ENCODE data around the gene PFN3. TPM values are rescaled to one million over a fixed set of nuclear protein-coding genes. Genes with fewer than 3 reads are reported as not detected.

Gene PFN3
- total RNA-seq, 3 donors from 2014 or later (not counting 1 experiment from before 2014, with no cell fraction given) = not detected

DNA sequence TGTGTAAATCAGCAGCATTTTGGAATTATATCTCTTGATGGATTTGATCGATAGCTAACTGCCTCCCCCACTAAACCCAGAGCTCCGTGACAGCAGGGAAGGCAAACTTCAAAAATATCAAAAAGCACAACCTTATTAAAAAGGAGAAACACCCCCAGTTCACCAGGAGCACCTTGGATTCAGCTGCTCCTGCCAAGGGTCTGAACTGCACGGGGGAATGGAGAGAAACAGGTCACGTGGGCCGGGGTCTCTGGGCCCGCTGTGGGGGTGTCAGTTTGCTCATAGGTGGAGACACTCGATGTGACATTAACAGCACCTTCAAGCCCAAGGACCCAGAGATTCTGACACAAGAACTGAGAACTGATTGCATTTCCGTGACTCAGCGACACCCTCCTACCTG is 17.3 kb downstream of the PFN3 start:
- no peaks in the 10 kb centered on the region for H3K27me3 ChIP-seq (ENCODE audit: control insufficient read depth, insufficient read depth, low read length)
- intact Hi-C loops (cut with micrococcal nuclease) = no loop called here
- no peaks in the 10 kb centered on the region for H3K9me3 ChIP-seq (ENCODE audit: control insufficient read depth, insufficient read depth, low read length)
- H3K4me3 Mint-ChIP-seq = no peak overlapping the region
- no peaks in the 10 kb centered on the region for H3K36me3 ChIP-seq (ENCODE audit: control insufficient read depth, insufficient read depth, low read length)
- H3K9me3 Mint-ChIP-seq = no peaks in the 10 kb centered on the region
- H3K27ac ChIP-seq (ENCODE audit: low read length) = no peak overlapping the region
- peaks cover 7 to 19% of the 10 kb centered on the region in 2 donors for H3K4me1 Mint-ChIP-seq
- DNase-seq (no peak), ATAC-seq (no peak)
- H3K27ac Mint-ChIP-seq = no peak overlapping the region
- WGBS (ENCODE audit: insufficient coverage) = 90% methylated on average over 9 of the region's 9 CpGs
- H3K36me3 Mint-ChIP-seq = no peaks in the 10 kb centered on the region
- TF ChIP-seq, protein P1, sequence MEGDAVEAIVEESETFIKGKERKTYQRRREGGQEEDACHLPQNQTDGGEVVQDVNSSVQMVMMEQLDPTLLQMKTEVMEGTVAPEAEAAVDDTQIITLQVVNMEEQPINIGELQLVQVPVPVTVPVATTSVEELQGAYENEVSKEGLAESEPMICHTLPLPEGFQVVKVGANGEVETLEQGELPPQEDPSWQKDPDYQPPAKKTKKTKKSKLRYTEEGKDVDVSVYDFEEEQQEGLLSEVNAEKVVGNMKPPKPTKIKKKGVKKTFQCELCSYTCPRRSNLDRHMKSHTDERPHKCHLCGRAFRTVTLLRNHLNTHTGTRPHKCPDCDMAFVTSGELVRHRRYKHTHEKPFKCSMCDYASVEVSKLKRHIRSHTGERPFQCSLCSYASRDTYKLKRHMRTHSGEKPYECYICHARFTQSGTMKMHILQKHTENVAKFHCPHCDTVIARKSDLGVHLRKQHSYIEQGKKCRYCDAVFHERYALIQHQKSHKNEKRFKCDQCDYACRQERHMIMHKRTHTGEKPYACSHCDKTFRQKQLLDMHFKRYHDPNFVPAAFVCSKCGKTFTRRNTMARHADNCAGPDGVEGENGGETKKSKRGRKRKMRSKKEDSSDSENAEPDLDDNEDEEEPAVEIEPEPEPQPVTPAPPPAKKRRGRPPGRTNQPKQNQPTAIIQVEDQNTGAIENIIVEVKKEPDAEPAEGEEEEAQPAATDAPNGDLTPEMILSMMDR (IDR thresholded peaks at IDR 0.05) = no peak
- H3K4me3 ChIP-seq (ENCODE audit: low read length) = no peak overlapping the region
- H3K27me3 Mint-ChIP-seq (ENCODE audit: low read depth in 2 of 2) = peaks cover 4 to 5% of the 10 kb centered on the region in 2 donors
- H3K4me1 ChIP-seq (ENCODE audit: control insufficient read depth, insufficient read depth, low read length) = peaks cover 36% of the 10 kb centered on the region

DNA sequence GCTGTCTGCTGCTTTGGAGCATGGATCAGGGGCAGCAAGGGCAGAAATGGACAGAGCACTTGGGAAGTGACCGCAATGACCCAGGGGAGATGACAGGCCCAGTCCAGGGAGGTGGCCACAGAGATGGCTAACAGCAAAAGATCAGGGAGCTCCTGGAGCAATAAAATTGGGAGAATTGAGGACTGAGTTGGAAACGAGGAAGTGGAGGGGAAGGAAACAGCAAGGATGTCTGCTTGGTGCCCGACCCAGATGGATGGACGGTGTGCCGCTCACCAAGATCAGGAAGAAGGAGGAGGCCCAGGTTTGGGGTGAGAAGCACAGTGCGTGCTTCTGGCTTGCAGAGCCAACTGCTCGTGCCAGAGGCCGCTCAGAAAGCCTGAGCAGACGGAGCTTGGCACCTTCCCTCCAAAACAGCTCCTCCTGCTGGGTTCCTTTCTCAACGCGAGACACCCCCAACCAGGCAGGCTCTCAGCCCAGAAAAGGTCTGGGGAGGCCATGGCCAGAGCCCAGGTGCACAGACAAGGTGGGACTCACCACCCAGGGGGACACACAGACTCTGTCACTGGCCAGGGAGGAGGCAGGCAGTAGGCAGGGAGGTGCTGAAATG is 17.9 kb downstream of the PFN3 start:
- Histone ChIP-seq H3K4me3 (ENCODE audit: low read length) (no peak overlapping the region), H3K36me3 (ENCODE audit: control insufficient read depth, insufficient read depth, low read length) (no peaks in the 10 kb centered on the region), H3K4me1 (ENCODE audit: control insufficient read depth, insufficient read depth, low read length) (peaks cover 30% of the 10 kb centered on the region), H3K27ac (ENCODE audit: low read length) (no peak overlapping the region), H3K27me3 (ENCODE audit: control insufficient read depth, insufficient read depth, low read length) (no peaks in the 10 kb centered on the region), H3K9me3 (ENCODE audit: control insufficient read depth, insufficient read depth, low read length) (no peaks in the 10 kb centered on the region)
- TF ChIP-seq, protein P1 (IDR thresholded peaks at IDR 0.05) = no peak
- no peak overlapping the region for H3K4me3 Mint-ChIP-seq
- no peaks in the 10 kb centered on the region for H3K9me3 Mint-ChIP-seq
- H3K27me3 Mint-ChIP-seq (ENCODE audit: low read depth in 2 of 2) = peaks cover 4 to 5% of the 10 kb centered on the region in 2 donors
- 55% methylated on average over 11 of the region's 11 CpGs for WGBS (ENCODE audit: insufficient coverage)
- ATAC-seq (no peak), DNase-seq (peak in 1 of 2 donors; percentile 68)
- intact Hi-C loops (cut with micrococcal nuclease) = no loop called here
- no peaks in the 10 kb centered on the region for H3K36me3 Mint-ChIP-seq
- H3K4me1 Mint-ChIP-seq = peaks cover 7 to 19% of the 10 kb centered on the region in 2 donors
- no peak overlapping the region for H3K27ac Mint-ChIP-seq

DNA sequence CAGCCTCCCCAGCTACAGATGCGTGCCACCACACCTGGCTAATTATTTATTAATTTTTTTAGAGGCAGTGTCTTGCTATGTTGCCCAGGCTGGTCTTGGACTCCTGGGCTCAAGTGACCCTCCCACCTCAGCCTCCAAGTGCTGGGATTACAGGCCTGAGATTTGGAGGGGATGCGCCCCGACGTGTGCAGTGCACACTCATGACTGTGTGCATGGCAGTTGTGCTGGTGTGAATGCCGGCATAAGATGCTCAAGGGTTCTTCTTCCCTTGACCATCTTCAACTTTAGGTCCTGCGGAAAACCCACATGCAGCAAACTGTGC is 19.7 kb downstream of the PFN3 start:
- peaks cover 7 to 19% of the 10 kb centered on the region in 2 donors for H3K4me1 Mint-ChIP-seq
- WGBS (ENCODE audit: insufficient coverage) = 98% methylated on average over 6 of the region's 6 CpGs
- Histone ChIP-seq H3K4me1 (ENCODE audit: control insufficient read depth, insufficient read depth, low read length) (peaks cover 18% of the 10 kb centered on the region), H3K4me3 (ENCODE audit: low read length) (no peak overlapping the region), H3K9me3 (ENCODE audit: control insufficient read depth, insufficient read depth, low read length) (no peaks in the 10 kb centered on the region), H3K27me3 (ENCODE audit: control insufficient read depth, insufficient read depth, low read length) (no peaks in the 10 kb centered on the region), H3K36me3 (ENCODE audit: control insufficient read depth, insufficient read depth, low read length) (no peaks in the 10 kb centered on the region), H3K27ac (ENCODE audit: low read length) (no peak overlapping the region)
- no peaks in the 10 kb centered on the region for H3K36me3 Mint-ChIP-seq
- no peaks in the 10 kb centered on the region for H3K9me3 Mint-ChIP-seq
- DNase-seq = no peak
- no peak for ATAC-seq
- H3K27ac Mint-ChIP-seq = no peak overlapping the region
- H3K27me3 Mint-ChIP-seq (ENCODE audit: low read depth in 2 of 2) = peaks cover 4 to 5% of the 10 kb centered on the region in 2 donors
- TF ChIP-seq, protein P1 (IDR thresholded peaks at IDR 0.05) = no peak
- intact Hi-C loops (cut with micrococcal nuclease) = no loop called here
- no peak overlapping the region for H3K4me3 Mint-ChIP-seq
